ENCODE results near the gene PLAGL1. TPM values are rescaled to one million over a fixed set of nuclear protein-coding genes. Genes with fewer than 3 reads are reported as not detected.

Gene PLAGL1
- total and polyA plus RNA-seq, 5 donors, result 10.5 to 16.3 (median 15.2) TPM

DNA sequence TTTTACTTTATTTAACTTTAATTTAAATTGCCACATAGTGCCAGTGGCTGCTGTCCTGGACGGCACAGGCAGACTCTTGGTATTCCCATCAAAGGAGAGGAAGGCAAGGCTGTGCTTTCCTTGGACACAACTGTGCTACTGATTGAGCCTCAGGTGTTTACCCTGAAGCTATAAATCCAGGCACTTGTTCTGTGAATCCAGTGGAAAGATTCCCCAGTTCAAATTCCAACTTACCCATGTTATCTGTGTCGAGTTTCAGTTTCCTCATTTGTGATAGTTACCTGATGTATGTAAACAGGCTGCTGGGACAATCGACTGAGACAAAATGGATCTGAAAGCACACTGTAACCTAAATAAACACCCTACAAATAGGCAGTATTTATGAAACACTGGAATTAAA, 57.2 kb downstream of the PLAGL1 start:
- WGBS, result 51% methylated on average over 3 of the region's 3 CpGs
- intact Hi-C loops (cut with DNase I), result no loop called here

DNA sequence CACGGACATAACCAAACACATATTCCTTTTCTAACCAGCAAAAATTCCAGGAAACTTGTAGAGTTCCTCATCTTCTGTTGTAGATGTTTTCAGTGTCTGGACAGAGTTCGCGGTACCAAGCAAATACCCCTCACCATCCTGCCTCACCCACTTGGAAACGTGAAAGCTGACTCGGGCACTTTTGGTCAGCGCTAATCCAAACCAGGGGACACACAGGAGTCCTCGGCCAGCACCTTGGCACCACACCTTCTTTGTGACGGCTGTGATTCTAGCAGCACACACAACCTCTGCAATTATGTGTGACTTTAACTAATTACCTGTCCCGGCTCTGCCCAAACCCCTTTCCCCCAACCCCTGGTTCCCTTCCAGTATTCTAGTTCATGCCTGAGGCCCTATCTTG, 58.1 kb downstream of the PLAGL1 start:
- intact Hi-C loops (cut with DNase I), result no loop called here
- Histone ChIP-seq H3K9me3 (ENCODE audit: control insufficient read depth, low read length) (no peaks in the 10 kb centered on the region), H3K4me1 (ENCODE audit: control insufficient read depth, insufficient read depth, low read length) (no peaks in the 10 kb centered on the region), H3K27me3 (ENCODE audit: control insufficient read depth, insufficient read depth) (no peaks in the 10 kb centered on the region), H3K4me3 (ENCODE audit: low read length) (no peak overlapping the region), H3K27ac (ENCODE audit: low read length) (no peak overlapping the region)
- DNase-seq (no peak), ATAC-seq (no peak)
- 90% methylated on average over 9 of the region's 9 CpGs for WGBS

More for the DNA sequence above, 57.2 kb downstream of the PLAGL1 start:
- DNase-seq (no peak), ATAC-seq (no peak)
- H3K4me3 ChIP-seq (ENCODE audit: low read length), result no peak overlapping the region
- H3K4me1 ChIP-seq (ENCODE audit: control insufficient read depth, insufficient read depth, low read length), result no peaks in the 10 kb centered on the region
- H3K27ac ChIP-seq (ENCODE audit: low read length), result no peak overlapping the region
- H3K9me3 ChIP-seq (ENCODE audit: control insufficient read depth, low read length), result no peaks in the 10 kb centered on the region
- no peaks in the 10 kb centered on the region for H3K27me3 ChIP-seq (ENCODE audit: control insufficient read depth, insufficient read depth)

DNA sequence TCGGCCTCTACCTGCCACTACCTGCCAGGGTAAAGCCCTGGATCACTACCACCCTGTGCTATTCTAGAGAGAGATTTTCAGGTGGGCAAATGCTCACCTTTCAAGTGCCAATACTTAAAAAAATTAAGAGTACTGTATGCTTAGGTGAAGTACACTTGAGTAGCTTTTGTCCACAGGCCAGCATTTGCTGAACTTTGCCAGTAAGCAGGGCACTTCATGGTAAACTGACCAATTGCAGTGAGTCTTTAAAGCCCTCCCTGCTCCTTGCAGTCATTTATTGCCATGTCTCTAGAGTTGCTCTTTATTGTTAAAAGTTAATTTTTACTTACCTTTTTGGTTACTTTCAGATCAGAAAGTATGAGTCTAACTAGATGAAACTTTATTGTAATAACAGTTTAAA, 58.5 kb downstream of the PLAGL1 start:
- H3K9me3 ChIP-seq (ENCODE audit: control insufficient read depth, low read length), result no peaks in the 10 kb centered on the region
- 86% methylated on average over 1 of the region's 1 CpG for WGBS
- no peaks in the 10 kb centered on the region for H3K4me1 ChIP-seq (ENCODE audit: control insufficient read depth, insufficient read depth, low read length)
- no peaks in the 10 kb centered on the region for H3K27me3 ChIP-seq (ENCODE audit: control insufficient read depth, insufficient read depth)
- intact Hi-C loops (cut with DNase I), result no loop called here
- DNase-seq (no peak), ATAC-seq (no peak)
- no peak overlapping the region for H3K4me3 ChIP-seq (ENCODE audit: low read length)
- H3K27ac ChIP-seq (ENCODE audit: low read length), result no peak overlapping the region

DNA sequence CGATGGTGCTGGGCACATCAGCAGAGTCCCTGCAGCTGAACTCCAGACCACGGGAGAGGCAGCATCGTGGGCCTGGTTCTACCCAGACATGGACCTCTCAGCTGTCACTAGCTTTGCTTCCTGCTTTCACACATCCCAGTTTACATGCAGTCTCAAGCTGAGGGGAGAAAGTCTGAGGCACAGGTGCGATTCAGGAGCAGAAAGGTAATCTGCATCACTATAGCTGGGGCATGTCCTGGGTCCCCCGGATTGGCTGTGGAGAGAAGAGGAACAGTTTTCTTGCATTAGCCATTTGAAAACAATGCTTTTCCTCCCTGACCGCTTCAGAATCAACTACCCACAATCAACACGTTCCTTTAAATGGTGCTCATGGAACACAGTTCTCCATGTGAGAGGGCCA, 59.9 kb downstream of the PLAGL1 start:
- Histone ChIP-seq H3K4me1 (ENCODE audit: control insufficient read depth, insufficient read depth, low read length) (no peaks in the 10 kb centered on the region), H3K9me3 (ENCODE audit: control insufficient read depth, low read length) (no peaks in the 10 kb centered on the region), H3K4me3 (ENCODE audit: low read length) (no peak overlapping the region), H3K27me3 (ENCODE audit: control insufficient read depth, insufficient read depth) (no peaks in the 10 kb centered on the region), H3K27ac (ENCODE audit: low read length) (no peak overlapping the region)
- DNase-seq (no peak), ATAC-seq (no peak)
- 90% methylated on average over 7 of the region's 7 CpGs for WGBS
- intact Hi-C loops (cut with DNase I), result no loop called here

DNA sequence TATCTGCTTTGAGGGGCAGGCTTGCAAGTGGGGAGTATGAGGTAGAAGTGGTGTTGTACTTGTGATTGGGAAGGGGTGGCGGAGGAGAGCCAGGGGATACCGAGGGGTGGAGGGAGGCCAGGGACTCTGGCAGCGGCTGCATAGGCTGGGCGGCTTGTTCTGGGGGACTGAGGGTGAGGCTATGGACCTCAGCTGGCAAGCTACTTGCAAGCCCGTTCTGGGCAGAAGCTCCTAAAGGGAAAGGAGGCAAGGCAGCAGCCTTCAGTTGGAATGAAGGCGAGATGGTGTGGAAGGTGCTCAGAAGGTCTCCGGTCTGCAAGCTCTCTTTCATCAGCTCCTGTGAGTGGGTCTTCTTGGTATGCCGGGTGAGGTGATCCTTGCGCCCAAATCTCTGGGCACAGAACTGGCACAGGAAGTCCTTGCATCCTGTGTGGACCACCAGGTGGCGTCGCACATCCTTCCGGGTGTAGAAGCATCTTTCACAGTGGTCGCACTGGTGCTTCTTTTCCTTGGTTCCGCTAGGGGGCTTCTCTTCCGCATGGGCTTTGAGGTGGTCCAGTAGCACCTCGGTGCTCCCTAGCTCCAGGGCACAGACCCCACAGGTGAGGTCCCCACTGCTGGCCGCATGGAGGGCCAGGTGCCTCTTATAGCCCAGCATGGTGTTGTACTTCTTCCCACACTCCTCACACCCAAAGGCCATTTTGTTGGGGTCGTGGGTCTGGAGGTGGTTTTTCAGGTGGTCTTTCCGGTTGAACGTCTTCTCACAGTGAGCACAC, 66.0 kb downstream of the PLAGL1 start:
- H3K9me3 ChIP-seq (ENCODE audit: control insufficient read depth, low read length), result no peaks in the 10 kb centered on the region
- intact Hi-C loops (cut with DNase I), result loop anchor here in 2 of 4 donors (5.0 kb wide), 1 partner anchor 70 kb away; no protein-coding TSS in a partner anchor
- DNase-seq (peak; percentile 53 to 80 (median 74)), ATAC-seq (peak; percentile 32 to 51)
- WGBS, result 62% methylated on average over 20 of the region's 20 CpGs
- H3K4me3 ChIP-seq (ENCODE audit: low read length), result no peak overlapping the region
- H3K27me3 ChIP-seq (ENCODE audit: control insufficient read depth, insufficient read depth), result no peaks in the 10 kb centered on the region
- H3K4me1 ChIP-seq (ENCODE audit: control insufficient read depth, insufficient read depth, low read length), result no peaks in the 10 kb centered on the region
- H3K27ac ChIP-seq (ENCODE audit: low read length), result no peak overlapping the region

DNA sequence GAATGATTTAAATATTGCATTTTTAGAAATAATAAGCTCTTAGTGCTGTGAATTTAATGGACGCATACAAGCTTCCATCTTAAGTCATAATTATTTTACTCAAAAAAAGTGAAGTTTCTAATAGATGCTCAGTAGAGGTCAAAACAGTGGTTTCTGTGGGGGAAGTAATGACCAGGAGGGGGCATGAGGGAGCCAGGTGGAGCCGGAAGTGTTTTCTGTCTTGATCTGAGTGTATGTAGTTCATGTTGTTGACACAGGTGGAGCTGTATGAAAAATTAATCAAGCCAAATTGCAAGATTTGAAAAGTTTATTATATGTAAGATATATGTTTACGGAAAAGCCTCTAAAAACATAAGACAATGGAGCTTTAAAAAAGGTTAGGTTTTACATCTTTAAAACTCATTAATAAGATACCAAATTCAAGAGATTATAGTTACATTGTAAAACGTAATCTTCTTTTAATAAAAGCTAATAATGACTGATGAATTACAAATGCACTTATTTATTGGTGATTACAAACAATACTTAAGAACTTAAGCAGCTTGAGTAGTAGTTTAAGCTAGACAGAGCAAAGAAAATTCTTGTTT, 68.0 kb downstream of the PLAGL1 start:
- Histone ChIP-seq H3K9me3 (ENCODE audit: control insufficient read depth, low read length) (no peaks in the 10 kb centered on the region), H3K27me3 (ENCODE audit: control insufficient read depth, insufficient read depth) (no peaks in the 10 kb centered on the region), H3K4me3 (ENCODE audit: low read length) (no peak overlapping the region), H3K27ac (ENCODE audit: low read length) (no peak overlapping the region), H3K4me1 (ENCODE audit: control insufficient read depth, insufficient read depth, low read length) (no peaks in the 10 kb centered on the region)
- intact Hi-C loops (cut with DNase I), result loop anchor here in 2 of 4 donors (5.0 kb wide), 1 partner anchor 72 kb away; no protein-coding TSS in a partner anchor
- 45% methylated on average over 4 of the region's 4 CpGs for WGBS
- DNase-seq (no peak), ATAC-seq (no peak)

DNA sequence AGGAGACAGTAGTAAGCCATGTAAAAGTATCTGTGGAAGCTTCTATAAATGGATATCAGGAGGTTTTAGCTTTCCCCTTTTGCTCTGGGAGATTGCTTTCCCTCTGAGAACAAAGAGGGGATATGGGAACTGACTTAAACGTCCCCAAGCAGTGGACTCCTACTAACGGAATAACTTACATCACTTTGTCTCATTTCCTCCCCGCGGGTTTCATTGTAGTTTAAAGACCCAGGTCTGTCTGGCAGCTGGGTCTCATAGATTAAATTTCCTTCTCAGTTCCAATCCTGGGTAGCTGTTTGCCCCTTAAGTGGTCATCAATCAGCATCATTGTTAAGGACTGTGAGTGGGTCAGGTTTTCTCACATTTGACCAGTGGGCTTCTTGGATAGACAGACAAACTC, 68.7 kb downstream of the PLAGL1 start:
- H3K4me3 ChIP-seq (ENCODE audit: low read length), result no peak overlapping the region
- no peak for DNase-seq
- no peak overlapping the region for H3K27ac ChIP-seq (ENCODE audit: low read length)
- no peaks in the 10 kb centered on the region for H3K27me3 ChIP-seq (ENCODE audit: control insufficient read depth, insufficient read depth)
- H3K9me3 ChIP-seq (ENCODE audit: control insufficient read depth, low read length), result no peaks in the 10 kb centered on the region
- no peak for ATAC-seq
- intact Hi-C loops (cut with DNase I), result no loop called here
- no peaks in the 10 kb centered on the region for H3K4me1 ChIP-seq (ENCODE audit: control insufficient read depth, insufficient read depth, low read length)
- WGBS, result 27% methylated on average over 4 of the region's 4 CpGs

DNA sequence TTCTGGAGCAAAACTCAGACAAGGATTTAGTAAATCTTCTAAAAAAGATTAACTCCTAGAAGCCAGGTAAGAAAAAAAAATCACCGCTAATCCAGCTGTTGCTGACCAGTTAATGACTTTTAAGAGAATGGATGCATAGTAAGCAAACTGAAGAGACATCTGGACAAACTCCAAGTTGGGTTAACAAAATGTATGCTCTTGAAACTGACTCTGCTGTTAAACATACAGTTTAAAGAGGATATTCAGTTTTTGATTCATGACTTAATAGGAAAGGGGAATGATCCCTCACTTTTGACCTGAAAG, 70.4 kb downstream of the PLAGL1 start:
- DNase-seq (no peak), ATAC-seq (no peak)
- intact Hi-C loops (cut with DNase I), result no loop called here
- no peak overlapping the region for H3K4me3 ChIP-seq (ENCODE audit: low read length)
- H3K9me3 ChIP-seq (ENCODE audit: control insufficient read depth, low read length), result no peaks in the 10 kb centered on the region
- H3K27me3 ChIP-seq (ENCODE audit: control insufficient read depth, insufficient read depth), result no peaks in the 10 kb centered on the region
- WGBS, result 90% methylated on average over 1 of the region's 1 CpG
- H3K27ac ChIP-seq (ENCODE audit: low read length), result no peak overlapping the region
- no peaks in the 10 kb centered on the region for H3K4me1 ChIP-seq (ENCODE audit: control insufficient read depth, insufficient read depth, low read length)

DNA sequence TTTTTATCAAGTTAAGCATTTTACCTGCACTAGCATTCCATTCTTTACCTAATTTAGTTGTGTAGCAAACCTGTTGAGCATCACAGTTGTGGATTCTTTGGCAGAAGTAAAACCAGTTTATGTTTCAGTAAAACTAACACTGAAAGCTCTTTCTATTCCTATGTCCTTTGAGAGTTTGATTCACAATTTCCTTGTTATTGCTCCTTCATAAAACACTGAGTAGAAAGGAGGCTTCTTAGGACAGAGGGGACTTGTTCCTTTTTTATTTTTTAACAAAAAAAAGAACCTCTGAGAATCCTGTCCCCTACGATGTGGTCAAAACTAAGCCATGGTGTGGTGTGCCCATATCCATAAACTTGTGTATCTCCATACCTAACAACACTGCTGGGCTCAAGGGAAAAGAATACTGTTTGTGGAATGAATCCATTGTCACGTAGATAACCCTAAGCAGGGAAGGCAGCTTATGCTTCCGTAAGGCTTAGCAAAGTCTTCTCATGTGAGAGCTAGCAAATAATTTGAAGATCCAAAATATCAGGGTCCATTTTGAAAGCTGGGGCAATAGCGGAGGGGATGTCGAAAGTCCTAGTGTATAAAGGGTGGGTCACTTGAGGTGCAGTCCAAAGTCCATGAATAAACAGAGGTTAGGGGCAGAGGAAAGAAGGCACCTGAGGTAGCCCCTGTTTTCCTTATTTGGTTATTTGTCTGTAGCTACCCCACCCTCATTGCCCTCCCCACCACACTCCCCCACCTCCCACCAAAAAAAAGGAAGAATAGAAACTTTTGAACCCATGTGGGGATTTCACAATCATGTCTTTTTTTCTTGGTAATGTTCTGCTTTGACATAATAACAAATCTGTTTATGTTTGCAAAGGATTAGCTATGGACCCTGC, 71.0 kb downstream of the PLAGL1 start:
- Histone ChIP-seq H3K4me1 (ENCODE audit: control insufficient read depth, insufficient read depth, low read length) (no peaks in the 10 kb centered on the region), H3K9me3 (ENCODE audit: control insufficient read depth, low read length) (no peaks in the 10 kb centered on the region), H3K27ac (ENCODE audit: low read length) (no peak overlapping the region), H3K27me3 (ENCODE audit: control insufficient read depth, insufficient read depth) (no peaks in the 10 kb centered on the region), H3K4me3 (ENCODE audit: low read length) (no peak overlapping the region)
- ATAC-seq (no peak), DNase-seq (no peak)
- 78% methylated on average over 5 of the region's 5 CpGs for WGBS
- intact Hi-C loops (cut with DNase I), result no loop called here

DNA sequence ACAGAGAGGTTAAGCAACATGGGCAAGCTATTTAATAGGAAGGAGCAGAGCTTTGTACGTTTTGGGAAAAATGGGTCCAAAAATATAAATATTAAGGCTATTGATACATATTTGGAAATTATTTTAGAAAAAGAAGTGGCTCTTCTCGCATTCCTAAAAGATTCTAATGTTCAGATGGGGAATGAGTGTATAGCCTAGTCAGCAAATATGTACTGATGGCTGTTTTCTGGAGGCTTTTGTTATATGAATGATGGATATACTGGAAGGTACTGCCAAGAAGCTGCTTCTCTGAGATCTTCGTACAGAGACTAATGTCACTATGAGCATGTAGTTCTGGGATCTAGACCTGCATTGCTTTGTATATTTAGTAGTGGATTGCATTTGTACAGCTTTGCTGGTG, 71.7 kb downstream of the PLAGL1 start:
- 87% methylated on average over 3 of the region's 3 CpGs for WGBS
- DNase-seq, result no peak
- no peak for ATAC-seq
- no peaks in the 10 kb centered on the region for H3K27me3 ChIP-seq (ENCODE audit: control insufficient read depth, insufficient read depth)
- no peaks in the 10 kb centered on the region for H3K9me3 ChIP-seq (ENCODE audit: control insufficient read depth, low read length)
- H3K27ac ChIP-seq (ENCODE audit: low read length), result no peak overlapping the region
- no peaks in the 10 kb centered on the region for H3K4me1 ChIP-seq (ENCODE audit: control insufficient read depth, insufficient read depth, low read length)
- H3K4me3 ChIP-seq (ENCODE audit: low read length), result no peak overlapping the region
- intact Hi-C loops (cut with DNase I), result no loop called here

DNA sequence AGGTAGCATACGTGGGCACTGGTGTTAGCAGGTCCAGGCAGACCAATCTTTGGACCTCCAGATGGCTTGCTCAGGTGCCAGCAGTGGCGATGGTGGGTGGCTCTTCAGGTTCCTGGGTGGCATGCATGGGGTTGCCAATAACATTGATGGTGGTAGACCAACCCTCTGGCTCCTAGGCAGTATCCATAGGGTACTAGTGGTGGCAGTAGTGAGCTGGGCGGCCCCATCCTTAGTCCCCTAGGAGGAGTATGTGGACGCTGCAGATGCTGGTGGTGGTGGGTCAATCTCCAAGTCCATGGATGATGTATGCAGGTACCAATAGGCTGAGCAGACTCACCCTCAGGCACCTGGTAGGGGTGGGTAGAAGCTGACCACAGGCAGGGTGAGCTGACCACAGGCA, 73.2 kb downstream of the PLAGL1 start:
- Histone ChIP-seq H3K27ac (ENCODE audit: low read length) (no peak overlapping the region), H3K27me3 (ENCODE audit: control insufficient read depth, insufficient read depth) (no peaks in the 10 kb centered on the region), H3K4me1 (ENCODE audit: control insufficient read depth, insufficient read depth, low read length) (no peaks in the 10 kb centered on the region), H3K4me3 (ENCODE audit: low read length) (no peak overlapping the region), H3K9me3 (ENCODE audit: control insufficient read depth, low read length) (no peaks in the 10 kb centered on the region)
- peak in 1 of 3 donors; percentile 23 for DNase-seq
- intact Hi-C loops (cut with DNase I), result no loop called here
- peak in 1 of 2 donors; percentile 26 for ATAC-seq
- 83% methylated on average over 4 of the region's 4 CpGs for WGBS

Data from right cardiac atrium (tissue), 5 donors.